ENCODE results near the gene STXBP5. TPM values are rescaled to one million over a fixed set of nuclear protein-coding genes. Genes with fewer than 3 reads are reported as not detected.

The STXBP5 gene
- total and polyA plus RNA-seq, 2 of the 4 experiments (the other 2 are of a cell fraction): 13.2 to 46.4 TPM

DNA sequence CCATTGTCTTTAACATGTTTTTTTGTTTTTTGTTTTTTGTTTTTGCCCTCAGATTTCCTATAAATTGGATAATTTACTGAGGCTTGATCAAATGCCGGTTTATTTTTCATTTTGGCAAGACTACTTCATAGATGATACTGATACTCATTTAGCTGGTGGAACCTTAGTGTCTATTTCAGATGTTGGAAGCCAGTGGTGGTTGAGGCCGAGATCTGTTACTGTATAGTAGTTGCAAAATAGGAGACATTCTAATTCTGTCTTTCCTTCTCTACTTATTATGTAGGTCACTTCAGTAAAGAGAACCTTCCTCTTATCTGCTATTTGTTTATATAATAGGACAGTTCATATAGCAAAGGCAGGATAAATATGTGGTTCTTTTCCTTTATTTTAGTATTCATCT lies 63.4 kb downstream of the STXBP5 start:
- no TSS peak for BruUV-seq (replicated peaks)
- Histone ChIP-seq H3K27ac (ENCODE audit: insufficient read depth, low read length) (no peak overlapping the region), H3K27me3 (ENCODE audit: control insufficient read depth, insufficient read depth, low read length) (no peaks in the 10 kb centered on the region), H3K36me3 (ENCODE audit: control insufficient read depth, insufficient read depth, low read length) (peaks cover 11% of the 10 kb centered on the region), H3K56ac (ENCODE audit: extremely low read depth, insufficient read depth, low read length) (no peak overlapping the region), H3K14ac (replicated peaks; ENCODE audit: low read depth, low read length) (no peak overlapping the region), H2BK120ac (ENCODE audit: low read depth, low read length) (no peak overlapping the region), H2AK9ac (replicated peaks; ENCODE audit: low read depth, low read length, poor library complexity) (no peak overlapping the region), H4K20me1 (ENCODE audit: insufficient read depth, low read length) (no peaks in the 10 kb centered on the region), H3K4me1 (ENCODE audit: control insufficient read depth, insufficient read depth, low read length) (no peaks in the 10 kb centered on the region; the same call in none of the 2 replicates), H3K18ac (ENCODE audit: low read depth, low read length) (no peak overlapping the region), H3K9me1 (ENCODE audit: insufficient read depth, low read length) (no peaks in the 10 kb centered on the region), H4K8ac (ENCODE audit: low read depth in 2 of 2, low read length in 2 of 2) (no peak overlapping the region), H3K4ac (ENCODE audit: low read depth, low read length) (no peak overlapping the region), H3K9me3 (ENCODE audit: control insufficient read depth, insufficient read depth, low read length) (no peaks in the 10 kb centered on the region), H2BK20ac (ENCODE audit: low read depth, low read length) (no peak overlapping the region), H2AFZ (replicated peaks; ENCODE audit: low read length, poor library complexity) (no peak overlapping the region), H2BK15ac (ENCODE audit: low read depth, low read length) (no peak overlapping the region), H3K23ac (ENCODE audit: low read depth, low read length) (no peak overlapping the region), H3K79me1 (ENCODE audit: low read depth in 1 of 2, low read length in 2 of 2) (peaks cover 0 to 5% of the 10 kb centered on the region in 2 experiments; a peak in 2 of 4 replicates), H2BK5ac (ENCODE audit: low read depth, low read length, poor library complexity, severe bottlenecking) (peak overlapping the region; percentile 20), H4K91ac (ENCODE audit: insufficient read depth, low read depth, low read length) (no peak overlapping the region), H4K5ac (ENCODE audit: low read depth, low read length) (no peak overlapping the region), H3K4me2 (ENCODE audit: low read depth, low read length) (no peak overlapping the region), H2AK5ac (ENCODE audit: low read depth, low read length) (no peak overlapping the region), H3K9ac (ENCODE audit: low read depth, low read length) (no peak overlapping the region), H3K4me3 (ENCODE audit: insufficient read depth, low read depth, low read length) (no peak overlapping the region)
- dilution Hi-C loops (cut with HindIII; ENCODE audit: low sequenced_read_pairs, unreplicated experiment): no loop called here
- WGBS, 2 experiments (ENCODE audit: extremely low coverage in 2 of 2, insufficient read length in 1 of 2): no CpG with 5 or more reads among the region's 2 CpGs
- in situ Hi-C loops (cut with MboI; ENCODE audit: low sequenced_read_pairs): no loop called here
- ChIA-PET POLR2A (ENCODE audit: unreplicated experiment) (no interaction called here), CTCF (no interaction called here)
- TF ChIP-seq MAFK (IDR thresholded peaks at IDR 0.05; ENCODE audit: low read depth, low read length): no peak
- no peak for TF ChIP-seq MXI1 (IDR thresholded peaks at IDR 0.05; ENCODE audit: borderline replicate concordance, low read depth, low read length)
- TF ChIP-seq, protein P1, sequence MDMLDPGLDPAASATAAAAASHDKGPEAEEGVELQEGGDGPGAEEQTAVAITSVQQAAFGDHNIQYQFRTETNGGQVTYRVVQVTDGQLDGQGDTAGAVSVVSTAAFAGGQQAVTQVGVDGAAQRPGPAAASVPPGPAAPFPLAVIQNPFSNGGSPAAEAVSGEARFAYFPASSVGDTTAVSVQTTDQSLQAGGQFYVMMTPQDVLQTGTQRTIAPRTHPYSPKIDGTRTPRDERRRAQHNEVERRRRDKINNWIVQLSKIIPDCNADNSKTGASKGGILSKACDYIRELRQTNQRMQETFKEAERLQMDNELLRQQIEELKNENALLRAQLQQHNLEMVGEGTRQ (IDR thresholded peaks at IDR 0.05; ENCODE audit: low read depth, low read length): no peak
- TF ChIP-seq, protein P2, sequence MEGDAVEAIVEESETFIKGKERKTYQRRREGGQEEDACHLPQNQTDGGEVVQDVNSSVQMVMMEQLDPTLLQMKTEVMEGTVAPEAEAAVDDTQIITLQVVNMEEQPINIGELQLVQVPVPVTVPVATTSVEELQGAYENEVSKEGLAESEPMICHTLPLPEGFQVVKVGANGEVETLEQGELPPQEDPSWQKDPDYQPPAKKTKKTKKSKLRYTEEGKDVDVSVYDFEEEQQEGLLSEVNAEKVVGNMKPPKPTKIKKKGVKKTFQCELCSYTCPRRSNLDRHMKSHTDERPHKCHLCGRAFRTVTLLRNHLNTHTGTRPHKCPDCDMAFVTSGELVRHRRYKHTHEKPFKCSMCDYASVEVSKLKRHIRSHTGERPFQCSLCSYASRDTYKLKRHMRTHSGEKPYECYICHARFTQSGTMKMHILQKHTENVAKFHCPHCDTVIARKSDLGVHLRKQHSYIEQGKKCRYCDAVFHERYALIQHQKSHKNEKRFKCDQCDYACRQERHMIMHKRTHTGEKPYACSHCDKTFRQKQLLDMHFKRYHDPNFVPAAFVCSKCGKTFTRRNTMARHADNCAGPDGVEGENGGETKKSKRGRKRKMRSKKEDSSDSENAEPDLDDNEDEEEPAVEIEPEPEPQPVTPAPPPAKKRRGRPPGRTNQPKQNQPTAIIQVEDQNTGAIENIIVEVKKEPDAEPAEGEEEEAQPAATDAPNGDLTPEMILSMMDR (conservative IDR thresholded peaks at IDR 0.05; ENCODE audit: low read depth, low read length): no peak
- no peak for TF ChIP-seq RAD21 (IDR thresholded peaks at IDR 0.05; ENCODE audit: low read length)
- TF ChIP-seq SMC3 (IDR thresholded peaks at IDR 0.05; ENCODE audit: low read depth, low read length): no peak
- no peak for TF ChIP-seq RFX5 (IDR thresholded peaks at IDR 0.05; ENCODE audit: low read depth, low read length)
- TF ChIP-seq BHLHE40 (IDR thresholded peaks at IDR 0.05; ENCODE audit: low read depth, low read length): no peak
- TF ChIP-seq FOS (IDR thresholded peaks at IDR 0.05; ENCODE audit: low read depth, low read length): no peak
- TF ChIP-seq, protein P3, sequence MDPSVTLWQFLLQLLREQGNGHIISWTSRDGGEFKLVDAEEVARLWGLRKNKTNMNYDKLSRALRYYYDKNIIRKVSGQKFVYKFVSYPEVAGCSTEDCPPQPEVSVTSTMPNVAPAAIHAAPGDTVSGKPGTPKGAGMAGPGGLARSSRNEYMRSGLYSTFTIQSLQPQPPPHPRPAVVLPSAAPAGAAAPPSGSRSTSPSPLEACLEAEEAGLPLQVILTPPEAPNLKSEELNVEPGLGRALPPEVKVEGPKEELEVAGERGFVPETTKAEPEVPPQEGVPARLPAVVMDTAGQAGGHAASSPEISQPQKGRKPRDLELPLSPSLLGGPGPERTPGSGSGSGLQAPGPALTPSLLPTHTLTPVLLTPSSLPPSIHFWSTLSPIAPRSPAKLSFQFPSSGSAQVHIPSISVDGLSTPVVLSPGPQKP (IDR thresholded peaks at IDR 0.05; ENCODE audit: borderline replicate concordance, low read depth, low read length): no peak
- no peak for TF ChIP-seq RCOR1 (IDR thresholded peaks at IDR 0.05; ENCODE audit: insufficient replicate concordance, low read length)
- no peak for TF ChIP-seq POLR2A (IDR thresholded peaks at IDR 0.05; ENCODE audit: low read depth, low read length)
- TF ChIP-seq CHD1 (IDR thresholded peaks at IDR 0.05; ENCODE audit: low read depth, low read length): no peak
- TF ChIP-seq CEBPB (IDR thresholded peaks at IDR 0.05; ENCODE audit: low read depth, low read length): no peak
- TF ChIP-seq NFE2L2 (IDR thresholded peaks at IDR 0.05; ENCODE audit: low read depth, low read length): no peak
- TF ChIP-seq MAZ (IDR thresholded peaks at IDR 0.05; ENCODE audit: borderline replicate concordance, low read depth, low read length): no peak
- intact Hi-C loops (cut with micrococcal nuclease): no loop called here
- ATAC-seq (ENCODE audit: low read depth): no peak
- no peak for DNase-seq

Data from IMR-90 (cell line).